ELR (cell line): ENCODE data around the gene CSPG4.
"Not testable (repeated sequence)": the region's sequence is repeated elsewhere in the genome, so short reads cannot be mapped to it uniquely, and the experiment has no call there.

Source experiments
- DNase-seq: peaks from one replicate; pipeline ENCODE4 v3.0.0-alpha.2; 2015; ENCODE audit warnings: low read depth

CSPG4 gene

DNA sequence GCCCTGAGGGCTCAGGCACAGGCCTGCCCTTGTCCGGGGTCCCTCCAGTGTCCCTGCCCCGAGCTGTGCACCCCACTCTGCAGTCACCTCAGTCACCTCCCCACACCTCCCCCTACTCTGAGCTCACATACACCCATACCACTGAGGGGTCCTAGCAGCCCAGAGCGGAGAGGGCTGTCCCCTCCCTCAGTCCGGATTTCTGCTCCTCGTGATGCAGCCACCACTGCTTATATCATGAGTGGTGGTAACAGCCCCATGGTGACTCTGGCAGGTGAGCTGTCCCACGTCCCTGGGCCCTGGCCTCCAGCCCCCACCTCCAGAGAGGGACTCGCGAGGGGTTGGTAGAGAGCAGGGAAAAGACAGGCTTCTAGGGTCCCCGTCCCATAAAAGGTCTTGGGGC lies 8.0 kb downstream of the CSPG4 start:
- DNase-seq = no peak

- no peak for DNase-seq
These were observed 8.4 kb downstream of the CSPG4 start for GRCh38 chr15:75704263-75704615.

- DNase-seq = not testable (repeated sequence)
These were observed 9.0 kb downstream of the CSPG4 start for GRCh38 chr15:75703440-75704262.

DNA sequence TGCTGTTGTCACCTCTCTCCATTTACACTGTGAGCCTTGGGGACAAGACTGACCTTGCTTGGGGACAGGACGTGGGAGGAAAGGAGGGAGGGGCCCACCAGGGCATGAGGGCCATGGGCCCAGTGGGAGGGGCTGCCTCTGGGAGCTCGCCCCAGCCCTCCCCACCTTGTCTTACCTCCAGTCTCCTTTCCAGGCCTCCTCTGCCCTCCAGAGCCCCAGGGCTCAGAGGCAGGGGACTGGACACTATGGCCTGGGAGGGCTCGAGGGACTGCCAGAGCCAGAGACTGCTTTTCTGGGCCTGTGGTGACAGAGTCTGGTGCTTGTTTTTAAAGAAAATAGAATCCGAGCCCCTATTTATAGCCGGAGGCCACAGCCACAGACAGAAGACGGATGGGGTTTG lies 10.2 kb downstream of the CSPG4 start:
- no peak for DNase-seq

- DNase-seq = not testable (repeated sequence)
These were observed 11.3 kb downstream of the CSPG4 start for GRCh38 chr15:75701071-75702003.

DNA sequence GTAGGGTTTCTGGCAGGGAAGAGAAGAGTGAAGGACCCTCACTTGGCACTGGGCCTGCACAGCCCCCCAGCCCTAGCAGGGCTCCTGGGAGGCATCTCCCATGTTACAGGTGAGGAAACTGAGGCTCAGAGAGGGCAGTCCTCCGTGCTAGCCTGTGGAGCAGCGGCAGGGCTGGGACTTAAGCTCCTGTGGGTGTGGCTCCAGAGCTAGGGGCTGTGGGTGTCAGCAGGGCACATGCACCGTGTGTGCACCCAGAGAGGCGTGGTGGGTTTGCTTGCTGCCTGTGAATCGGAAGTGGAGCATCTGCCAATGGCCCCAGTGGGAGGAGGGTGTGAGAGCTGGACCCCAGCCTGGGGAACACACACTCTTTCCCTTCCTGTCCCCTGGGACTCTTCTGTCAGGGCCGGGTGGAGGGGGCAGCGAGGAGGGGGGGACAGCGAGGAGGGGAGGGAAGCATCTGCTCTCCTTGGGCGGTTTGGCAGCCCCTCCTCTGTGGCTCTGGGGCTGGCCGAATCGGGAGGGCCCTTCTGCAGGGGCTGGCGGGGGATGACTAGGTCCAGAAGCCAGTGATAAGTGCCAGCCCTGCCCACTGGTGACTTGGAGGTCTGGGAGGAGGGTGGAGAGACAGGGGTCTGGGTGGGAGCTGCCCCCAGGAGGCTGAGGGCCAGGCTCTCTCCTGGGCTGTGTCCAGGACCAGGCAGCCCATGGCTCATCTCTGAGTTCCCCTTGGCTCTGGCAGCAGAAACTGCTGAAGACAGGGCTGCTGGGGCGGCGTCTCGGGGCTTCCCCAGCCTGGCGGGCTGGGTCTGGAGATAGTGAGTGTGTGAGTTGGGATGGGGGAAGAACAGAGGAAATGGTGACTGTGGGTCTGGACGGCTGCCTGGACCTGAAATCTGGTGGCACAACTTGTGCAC lies 12.4 kb downstream of the CSPG4 start:
- DNase-seq = peak; percentile 83

DNA sequence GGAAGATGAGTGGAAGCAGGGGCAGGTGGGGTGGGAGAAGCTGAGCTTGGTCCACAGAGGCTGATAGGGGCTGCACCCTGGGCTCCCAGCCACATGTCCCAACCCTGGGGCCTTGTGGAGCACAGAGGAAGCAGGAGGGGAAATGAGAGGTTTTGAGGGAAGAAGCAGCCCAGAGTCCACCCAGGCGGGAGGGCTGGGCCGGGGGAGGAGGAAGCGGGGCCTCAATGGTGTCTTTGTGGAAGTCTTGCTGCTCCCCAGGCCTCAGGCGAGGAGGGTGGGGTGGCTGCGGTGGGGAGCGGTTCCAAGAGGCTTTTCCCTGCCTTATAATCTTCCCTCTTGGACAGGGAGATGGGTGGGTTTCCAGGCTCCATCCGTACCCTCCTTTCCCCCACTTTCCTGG lies 13.1 kb downstream of the CSPG4 start:
- not testable (repeated sequence) for DNase-seq

DNA sequence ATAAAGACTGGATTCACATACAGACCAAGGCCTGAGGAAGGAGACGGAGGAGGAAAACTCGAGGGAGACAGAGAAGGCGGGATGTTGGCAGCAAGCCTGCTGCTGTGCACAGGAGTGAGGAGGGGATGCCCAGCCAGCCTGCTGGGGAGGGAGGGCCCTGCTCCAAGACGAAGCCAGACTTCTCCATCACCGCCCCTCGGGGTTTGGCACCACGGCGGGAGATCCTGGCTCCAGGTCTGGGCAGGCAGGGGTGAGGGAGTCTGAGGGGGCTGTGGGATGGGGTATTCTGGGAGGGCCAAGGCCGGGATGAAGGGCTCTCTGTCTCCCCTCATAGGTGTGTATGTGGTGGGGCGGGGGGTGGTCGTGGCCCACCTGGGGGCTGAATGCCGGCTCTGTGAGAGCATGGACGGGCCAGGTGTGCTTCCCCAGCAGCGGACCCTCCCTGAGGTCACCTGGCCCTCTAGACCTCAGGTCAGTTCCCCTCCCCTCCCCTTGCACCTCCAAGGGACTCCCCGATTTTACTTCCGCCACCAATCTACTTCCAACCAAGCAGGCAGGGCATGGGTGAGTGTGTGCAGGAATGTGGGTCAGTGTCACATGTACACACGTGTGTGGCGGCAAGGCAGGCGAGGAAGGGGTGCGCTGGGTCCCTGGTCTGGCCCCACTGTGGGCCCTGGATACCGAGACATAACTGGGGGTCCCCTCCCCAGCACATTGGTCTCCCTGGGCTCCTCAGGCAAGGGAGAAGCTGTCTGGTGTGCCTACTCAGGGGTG lies 14.5 kb downstream of the CSPG4 start:
- not testable (repeated sequence) for DNase-seq

DNA sequence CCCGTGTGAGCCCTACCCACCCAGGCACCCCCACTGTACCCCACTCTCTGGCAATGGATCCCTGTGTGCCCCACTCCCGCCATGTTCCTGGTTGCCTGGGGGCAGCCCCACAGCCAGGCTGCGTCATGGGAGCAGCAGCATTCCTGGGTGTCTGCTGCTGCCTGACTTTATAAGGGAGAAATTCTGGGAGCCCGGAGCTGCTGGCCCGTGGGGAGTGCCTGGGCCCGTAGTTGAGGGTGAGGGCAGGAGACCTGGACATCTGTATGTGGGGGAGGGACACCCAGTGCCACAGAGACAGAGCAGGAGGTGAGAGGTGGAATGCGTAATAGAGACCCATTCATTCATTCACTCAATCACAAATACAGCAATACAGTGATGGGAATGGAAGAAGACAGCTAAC lies 15.1 kb downstream of the CSPG4 start:
- DNase-seq = peak; percentile 51

GRCh38 chr15:75696854-75697259 lies 15.8 kb downstream of the CSPG4 start:
- no peak for DNase-seq

DNA sequence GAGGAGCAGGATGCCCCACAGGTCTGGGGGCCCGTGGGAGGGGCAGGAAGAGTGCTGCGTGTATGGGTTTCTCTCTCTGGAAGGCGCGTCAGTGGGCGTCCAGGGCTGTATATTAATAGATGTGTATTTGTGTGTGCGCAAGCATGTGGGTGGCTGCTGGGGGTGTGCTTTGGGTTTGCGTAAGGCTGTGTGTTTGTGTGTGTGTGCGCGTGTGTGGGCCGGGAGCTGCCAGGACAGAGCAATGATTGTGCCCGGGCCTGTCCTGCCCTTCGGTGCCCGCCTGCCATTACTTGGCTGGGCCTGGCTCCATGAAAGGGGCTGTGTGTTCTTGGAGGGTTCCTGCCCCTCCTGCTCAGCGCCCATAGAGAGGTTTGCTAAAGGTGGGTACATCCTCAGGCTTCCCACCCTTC lies 16.3 kb downstream of the CSPG4 start:
- DNase-seq = no peak

DNA sequence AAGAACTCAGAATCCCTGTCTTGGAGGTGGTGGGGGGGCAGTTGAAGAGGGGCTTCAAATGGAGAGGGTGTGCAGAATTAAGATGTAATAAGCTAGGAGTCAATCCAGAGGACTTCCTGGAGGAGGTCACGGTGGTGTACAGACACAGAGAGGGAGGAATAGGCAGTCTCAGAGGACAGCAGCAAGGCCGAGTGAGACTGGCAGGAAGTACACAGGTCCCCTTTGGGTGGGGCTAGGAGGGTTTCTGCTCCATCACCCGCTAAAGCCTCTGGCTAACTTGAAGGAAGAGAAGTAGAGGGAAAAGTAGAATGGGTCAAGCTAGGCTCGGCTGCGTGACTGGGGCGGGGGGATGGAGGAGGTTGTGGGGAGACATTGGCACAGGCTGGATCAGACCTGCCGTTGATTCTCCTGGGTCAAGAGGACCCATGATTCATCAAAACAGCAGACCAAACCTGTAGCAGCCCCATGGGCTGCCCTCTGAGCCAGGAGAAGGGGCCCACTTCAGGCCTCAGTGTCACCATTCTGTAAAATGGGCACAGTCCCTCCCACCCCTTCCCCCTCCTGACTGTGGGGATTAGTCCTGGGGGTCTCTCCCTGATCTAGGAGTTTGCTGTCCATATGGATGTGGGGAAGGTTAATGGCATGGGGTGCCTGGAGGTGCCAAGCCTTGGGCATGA lies 16.9 kb downstream of the CSPG4 start:
- peak; percentile 32 for DNase-seq

GRCh38 chr15:75695220-75695619 lies 17.4 kb downstream of the CSPG4 start:
- DNase-seq = no peak

DNA sequence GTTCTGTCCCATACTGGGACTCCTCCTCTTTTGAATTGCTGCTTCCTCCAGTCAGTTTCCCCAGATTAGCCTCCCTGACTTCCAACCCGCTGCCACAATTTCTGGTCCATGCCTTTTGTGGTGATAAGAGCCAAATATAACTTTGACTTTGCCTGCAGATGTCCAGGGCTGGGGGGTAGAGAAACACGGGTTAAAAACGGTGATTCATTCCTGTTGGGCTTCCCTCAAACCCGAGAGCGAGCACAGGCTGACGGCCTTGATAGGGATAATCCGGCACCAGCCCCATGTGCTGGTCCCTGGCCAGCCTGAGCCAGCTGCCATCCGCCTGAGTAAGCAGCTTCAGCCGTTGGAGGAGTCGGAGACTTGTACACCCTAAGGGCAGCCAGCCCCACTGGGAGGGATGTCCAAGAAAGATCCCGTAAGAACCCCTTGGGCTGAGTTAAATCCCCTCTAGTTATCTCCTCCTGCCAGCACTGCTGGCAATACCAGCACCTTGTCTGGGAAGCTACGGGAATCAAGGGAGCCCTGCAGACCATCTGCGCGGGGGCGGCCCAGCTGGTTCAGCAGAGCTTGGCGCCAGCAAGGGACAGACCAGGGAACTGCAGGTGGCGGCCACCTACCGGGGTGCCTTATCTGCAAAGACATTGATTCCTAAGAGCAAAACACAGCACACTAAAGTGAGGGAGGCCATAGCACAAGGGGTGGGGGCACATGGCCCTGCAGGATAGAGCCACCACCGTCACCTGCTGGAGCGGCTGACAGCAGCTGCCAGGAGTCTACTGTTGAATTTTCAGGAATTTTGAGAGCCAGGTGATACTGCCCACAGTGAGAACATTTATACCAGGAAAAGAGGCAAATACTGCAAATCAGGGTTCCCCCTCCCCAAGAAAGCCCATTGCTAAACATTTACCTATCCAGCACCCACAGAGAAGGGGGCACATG lies 18.1 kb downstream of the CSPG4 start:
- DNase-seq = peak; percentile 97

GRCh38 chr15:75693501-75694240 lies 19.0 kb downstream of the CSPG4 start:
- peak; percentile 59 for DNase-seq

DNA sequence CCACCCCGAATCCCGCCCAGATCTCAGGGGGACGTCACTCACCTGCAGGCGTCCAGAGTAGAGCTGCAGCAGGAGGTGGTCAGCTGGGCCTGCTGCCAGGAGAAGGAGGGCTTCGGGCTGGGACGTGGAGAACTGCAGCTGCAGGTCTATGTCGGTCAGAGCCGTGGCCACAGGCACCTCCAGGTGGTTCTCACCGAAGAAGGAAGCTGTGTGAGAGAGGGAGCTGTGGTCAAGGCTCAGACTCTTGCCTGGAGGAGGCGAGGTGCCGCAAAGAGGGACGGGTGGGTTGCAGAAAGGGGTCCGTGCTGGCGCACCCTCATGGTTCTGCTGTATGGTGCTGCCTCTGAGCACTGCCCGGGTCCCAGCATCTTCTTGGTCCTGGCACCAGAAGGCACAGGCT lies 19.6 kb downstream of the CSPG4 start:
- not testable (repeated sequence) for DNase-seq

DNA sequence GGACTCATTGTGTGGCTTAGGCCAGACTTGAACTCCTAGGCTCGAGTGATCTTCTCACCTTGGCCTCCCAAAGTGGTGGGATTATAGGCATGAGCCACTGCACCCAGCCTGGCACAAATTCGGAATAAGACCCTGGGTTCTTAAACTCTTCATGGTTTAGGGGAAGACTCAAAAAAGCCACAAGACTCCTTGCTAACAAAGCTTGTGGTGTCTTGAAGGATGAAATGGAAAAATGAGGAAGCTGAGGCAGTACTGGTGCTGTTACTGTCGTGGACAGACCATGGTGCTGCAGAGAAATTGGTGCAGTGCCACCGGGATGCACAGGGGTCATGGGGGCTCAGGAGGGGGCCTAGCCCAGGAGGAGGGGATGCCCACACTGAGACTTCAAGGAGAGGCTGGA lies 20.3 kb downstream of the CSPG4 start:
- not testable (repeated sequence) for DNase-seq

- DNase-seq = not testable (repeated sequence)
These were observed 23.2 kb downstream of the CSPG4 start for GRCh38 chr15:75689429-75689828.

- no peak for DNase-seq
These were observed 23.8 kb downstream of the CSPG4 start for GRCh38 chr15:75688831-75689230.
